ENCODE data around the gene COL1A1.

The COL1A1 gene

GRCh38 chr17:50199803-50200456 lies 1.5 kb downstream of the COL1A1 start:
- DNase-seq: peak; percentile 55

GRCh38 chr17:50199211-50199802 lies 2.1 kb downstream of the COL1A1 start:
- DNase-seq: no peak

- DNase-seq: peak; percentile 4
Measured at GRCh38 chr17:50198026-50198669, 3.3 kb downstream of the COL1A1 start.

DNA sequence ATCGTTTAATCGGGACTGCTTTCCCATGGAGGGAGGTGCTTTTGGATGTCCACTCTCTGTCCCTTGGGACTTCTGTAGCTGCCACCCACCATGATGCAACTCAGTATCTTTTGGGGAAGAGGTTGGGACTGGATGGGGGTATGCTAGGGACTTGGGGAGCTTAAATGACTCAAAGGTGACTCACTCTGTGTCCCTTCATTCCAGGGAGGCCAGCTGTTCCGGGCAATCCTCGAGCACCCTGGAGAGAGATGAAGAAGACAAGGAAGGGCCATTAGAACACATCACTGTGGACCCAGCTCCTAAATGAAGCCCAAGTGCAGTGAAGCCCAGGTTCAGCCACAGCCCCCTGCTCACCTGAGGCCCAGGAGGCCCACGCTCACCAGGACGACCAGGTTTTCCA lies 4.6 kb downstream of the COL1A1 start:
- DNase-seq: no peak

DNA sequence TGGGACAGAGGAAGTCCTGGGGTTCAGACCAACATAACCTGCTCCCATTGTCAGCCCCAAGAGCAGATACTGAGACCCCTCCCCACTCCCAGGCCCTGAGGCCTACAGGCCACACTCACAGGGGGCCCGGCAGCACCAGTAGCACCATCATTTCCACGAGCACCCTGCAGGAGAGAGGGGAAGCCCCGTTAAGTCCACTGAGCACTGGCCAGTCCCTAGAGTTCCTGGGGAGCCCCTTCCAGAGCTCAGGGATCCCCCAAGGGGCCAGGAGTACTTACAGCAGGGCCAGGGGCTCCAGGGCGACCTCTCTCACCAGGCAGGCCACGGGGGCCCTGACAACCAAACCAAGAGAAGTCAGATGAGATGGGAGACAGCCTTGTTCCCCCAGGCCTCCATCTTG lies 5.4 kb downstream of the COL1A1 start:
- DNase-seq: no peak

DNA sequence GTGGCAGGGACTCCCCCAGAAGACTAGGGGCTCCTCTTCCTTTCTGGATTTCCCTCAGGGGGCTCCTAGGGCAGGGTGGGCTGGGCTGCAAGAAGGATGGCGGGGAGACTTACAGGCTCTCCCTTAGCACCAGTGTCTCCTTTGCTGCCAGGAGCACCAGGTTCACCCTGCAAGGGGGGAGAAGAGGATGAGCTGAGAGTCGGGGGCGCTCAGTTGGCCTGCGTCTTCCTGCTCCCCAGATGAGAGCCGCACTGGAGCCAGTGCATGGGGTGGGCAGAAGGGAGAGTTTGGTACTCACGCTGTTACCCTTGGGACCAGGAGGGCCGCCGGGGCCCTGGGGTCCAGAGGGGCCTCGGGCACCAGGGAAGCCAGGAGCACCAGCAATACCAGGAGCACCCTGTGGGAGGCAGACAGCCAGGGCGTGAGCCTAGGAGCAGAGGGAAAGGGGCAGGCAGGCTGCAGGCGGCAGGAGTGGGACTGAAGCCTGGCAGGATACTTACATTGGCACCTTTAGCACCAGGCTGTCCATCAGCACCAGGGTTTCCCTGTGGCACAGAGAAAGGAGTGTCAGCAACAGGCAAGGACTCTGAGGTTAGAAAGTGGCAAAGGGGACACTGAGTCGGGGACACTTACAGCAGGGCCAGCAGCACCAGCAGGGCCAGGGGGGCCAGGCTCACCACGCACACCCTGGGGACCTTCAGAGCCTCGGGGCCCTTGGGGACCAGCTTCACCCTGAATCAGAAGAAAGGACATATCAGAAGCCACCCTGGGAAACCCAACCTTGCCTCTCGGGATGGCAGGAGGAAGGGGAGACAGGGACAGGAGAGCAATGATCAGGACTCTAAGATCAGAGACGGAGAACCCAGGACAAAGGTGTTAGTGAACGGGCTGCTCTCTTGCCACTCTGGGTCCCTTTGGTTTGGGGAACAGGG lies 6.2 kb downstream of the COL1A1 start:
- DNase-seq: no peak

DNA sequence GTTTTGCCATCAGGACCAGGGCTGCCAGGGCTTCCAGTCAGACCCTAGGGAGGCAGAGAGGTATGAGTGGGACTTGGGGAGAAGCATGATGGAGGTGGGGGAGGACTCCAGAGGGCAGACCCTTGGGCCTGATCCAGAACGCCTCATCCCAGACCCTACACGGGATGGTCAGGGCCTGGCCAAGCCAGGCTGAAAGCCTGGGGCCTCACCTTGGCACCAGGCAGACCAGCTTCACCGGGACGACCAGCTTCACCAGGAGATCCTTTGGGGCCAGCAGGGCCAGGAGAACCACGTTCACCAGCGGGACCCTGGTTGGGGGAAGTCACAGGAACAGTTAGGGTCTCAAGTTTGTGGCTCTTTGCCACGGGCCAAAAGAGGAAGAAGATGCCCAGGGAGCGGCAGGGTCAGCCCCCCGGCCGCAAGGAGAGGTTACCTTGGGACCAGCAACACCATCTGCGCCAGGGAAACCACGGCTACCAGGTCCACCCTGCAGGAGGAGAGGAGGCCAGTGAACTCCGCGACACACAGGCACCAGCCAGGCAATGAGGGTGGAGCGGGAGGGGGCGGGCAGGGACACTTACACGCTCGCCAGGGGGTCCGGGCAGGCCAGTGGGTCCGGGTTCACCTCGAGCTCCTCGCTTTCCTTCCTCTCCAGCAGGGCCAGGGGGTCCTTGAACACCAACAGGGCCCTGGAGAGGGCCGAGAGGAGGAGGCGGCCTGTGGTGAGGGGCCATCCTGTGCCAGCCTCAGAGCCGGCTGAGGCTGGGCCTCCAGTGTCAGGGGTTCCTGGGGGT lies 7.1 kb downstream of the COL1A1 start:
- no peak for DNase-seq

DNA sequence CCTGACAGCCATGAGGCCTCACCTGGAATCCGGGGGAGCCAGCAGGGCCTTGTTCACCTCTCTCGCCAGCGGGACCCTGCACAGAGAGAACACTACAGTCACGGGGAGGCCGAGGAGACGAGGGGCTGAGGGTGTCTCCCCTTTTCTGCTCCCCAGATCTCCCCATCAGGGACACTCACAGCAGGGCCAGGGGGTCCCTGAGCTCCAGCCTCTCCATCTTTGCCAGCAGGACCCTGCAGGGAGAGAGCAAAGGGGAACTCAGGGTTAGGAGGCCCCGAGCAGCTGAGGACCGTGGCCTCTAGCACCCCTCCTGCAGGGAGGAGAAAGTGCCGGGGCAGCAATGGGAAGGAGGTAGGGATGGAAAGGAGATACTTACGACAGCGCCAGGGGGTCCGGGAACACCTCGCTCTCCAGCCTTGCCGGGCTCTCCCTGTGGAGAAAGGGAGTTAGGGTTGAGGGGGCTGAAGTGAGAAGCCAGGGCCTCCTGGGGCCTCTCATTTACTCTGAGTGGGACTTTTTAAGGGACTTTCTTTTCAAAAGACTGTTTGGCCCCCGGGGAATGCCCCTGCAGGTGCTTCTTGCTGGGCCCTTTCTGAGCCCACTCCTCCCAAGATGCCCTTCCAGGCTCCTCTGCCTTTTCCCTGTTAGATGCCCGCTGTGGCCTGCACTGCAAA lies 8.7 kb downstream of the COL1A1 start:
- no peak for DNase-seq

- no peak for DNase-seq
Measured at GRCh38 chr17:50192144-50192617, 9.2 kb downstream of the COL1A1 start.

- no peak for DNase-seq
Measured at GRCh38 chr17:50191359-50192143, 9.9 kb downstream of the COL1A1 start.

DNA sequence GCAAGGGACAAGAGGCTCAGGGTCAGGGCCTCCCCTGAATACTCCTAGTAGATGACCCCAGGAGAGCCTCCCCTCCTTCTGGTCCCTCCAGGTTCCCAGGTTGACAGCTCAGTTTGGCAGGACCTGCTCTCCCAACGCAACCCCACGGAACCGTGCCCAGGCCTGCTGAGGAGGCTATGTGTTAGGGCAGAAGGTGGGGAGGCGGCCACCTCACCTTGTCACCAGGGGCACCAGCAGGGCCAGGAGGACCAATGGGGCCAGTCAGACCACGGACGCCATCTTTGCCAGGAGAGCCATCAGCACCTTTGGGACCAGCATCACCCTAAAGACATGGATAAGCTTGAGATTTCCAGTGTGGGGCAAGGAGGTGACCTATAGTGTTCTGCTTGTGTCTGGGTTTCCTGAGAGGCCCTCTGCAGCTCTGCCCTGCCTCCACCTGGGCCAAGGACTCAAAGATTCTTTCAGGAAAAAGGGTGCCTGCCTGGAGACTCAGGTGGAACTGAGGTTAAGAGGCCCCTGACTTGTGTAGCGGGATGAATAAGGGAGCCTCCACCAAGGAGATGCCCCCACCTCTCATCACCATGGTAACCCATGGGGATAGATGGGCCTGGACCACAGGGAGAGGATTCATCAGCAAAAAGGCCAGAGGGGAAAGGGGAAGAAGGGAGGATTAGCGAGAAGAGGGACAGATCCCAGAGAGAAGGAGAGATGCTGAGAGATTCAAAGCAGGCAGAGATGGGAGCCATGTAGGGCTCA lies 10.7 kb downstream of the COL1A1 start:
- no peak for DNase-seq

DNA sequence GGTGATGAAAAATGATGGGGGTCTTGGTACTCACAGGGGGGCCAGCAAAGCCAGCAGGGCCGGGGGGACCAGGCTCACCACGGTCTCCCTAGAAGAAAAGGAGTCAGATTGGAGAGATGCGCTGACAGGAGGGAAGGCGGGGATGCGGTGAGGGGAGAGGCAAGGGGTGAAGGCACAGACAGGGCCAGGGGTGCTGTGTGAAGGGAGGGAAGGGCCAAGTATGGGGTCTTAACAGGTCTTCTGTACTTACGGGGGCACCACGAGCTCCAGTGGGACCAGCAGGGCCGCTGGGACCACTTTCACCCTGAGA lies 11.2 kb downstream of the COL1A1 start:
- DNase-seq: no peak

- DNase-seq: no peak
Measured at GRCh38 chr17:50189550-50190292, 11.7 kb downstream of the COL1A1 start.

- no peak for DNase-seq
Measured at GRCh38 chr17:50188921-50189549, 12.4 kb downstream of the COL1A1 start.

DNA sequence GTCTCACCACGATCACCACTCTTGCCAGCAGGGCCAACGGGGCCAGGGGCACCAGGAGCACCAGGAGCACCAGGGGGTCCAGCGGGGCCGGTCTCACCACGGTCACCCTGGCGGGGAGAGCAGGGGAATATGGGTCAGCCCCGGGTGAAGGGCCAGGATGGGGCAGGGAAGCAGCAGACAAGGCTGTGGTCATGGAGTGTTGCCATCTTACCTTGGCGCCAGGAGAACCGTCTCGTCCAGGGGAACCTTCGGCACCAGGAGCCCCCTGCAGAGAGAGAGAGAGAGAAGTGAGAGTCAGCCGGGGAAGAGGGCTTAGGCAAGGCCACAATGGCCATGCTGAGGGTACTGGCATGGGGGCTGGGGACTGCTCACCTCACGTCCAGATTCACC lies 12.9 kb downstream of the COL1A1 start:
- DNase-seq: no peak

DNA sequence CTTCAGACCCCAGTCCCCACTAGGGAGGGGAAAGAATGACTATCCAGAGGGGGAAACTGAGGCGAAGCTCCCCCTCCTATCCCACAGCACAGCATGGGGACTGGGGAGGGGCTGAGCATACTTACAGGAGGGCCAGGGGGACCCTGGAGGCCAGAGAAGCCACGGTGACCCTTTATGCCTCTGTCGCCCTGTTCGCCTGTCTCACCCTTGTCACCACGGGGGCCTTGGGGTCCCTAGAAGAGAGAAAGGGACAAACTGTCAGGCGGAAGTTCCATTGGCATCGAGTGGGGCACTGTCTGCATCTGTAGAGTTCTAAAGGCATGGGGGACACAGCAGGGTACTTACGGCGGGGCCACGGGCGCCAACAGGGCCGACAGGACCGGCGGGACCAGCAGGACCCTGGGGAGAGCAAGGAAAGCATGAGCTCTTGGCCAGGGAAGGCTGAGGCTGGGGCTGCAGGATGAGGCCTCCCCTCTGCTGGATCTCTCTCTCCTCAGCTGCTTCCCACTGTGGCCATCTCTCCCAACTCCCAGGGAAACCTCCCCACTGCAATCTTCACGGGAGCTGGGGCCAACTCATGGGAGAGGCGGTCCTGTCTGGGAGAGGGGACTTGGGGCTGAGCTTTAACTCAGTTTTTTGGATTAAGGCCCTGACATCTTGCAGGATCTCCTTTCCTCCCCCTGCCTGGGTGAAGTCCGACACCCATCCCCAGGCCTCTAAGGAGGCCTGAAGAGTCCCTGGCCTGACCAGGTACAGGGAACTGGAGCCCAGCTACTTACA lies 13.5 kb downstream of the COL1A1 start:
- no peak for DNase-seq

DNA sequence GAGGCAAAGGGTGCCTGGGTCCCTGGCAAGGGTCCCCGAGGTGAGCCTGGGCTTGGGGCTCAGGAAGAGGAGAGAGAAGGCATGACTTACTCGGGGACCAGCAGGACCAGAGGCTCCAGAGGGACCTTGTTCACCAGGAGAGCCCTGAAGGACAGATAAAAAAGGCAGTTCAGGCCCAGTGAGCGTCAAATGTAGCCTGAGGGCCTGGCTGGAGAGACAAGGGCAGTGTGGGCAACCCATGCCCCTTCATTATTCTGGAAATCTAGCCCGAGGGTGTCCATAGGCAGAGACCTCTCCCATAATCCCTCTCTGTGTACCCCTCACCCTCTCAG lies 14.1 kb downstream of the COL1A1 start:
- no peak for DNase-seq

GRCh38 chr17:50186661-50187393 lies 14.6 kb downstream of the COL1A1 start:
- no peak for DNase-seq

All from NCI-H2029 (cell line).